Activated CD8-positive, alpha-beta T cell treated with anti-CD3 and anti-CD28 coated beads for 36 hours (primary cell): ENCODE data around the gene SPATS2L. TPM values are rescaled to one million over a fixed set of nuclear protein-coding genes. Genes with fewer than 3 reads are reported as not detected.
A peak's percentile ranks its signal among the peaks of the same experiment; 100 is the strongest.

Experiments
- ATAC-seq: fragments of 200-7000 bp; cut with Tn5 transposase; one replicate; pipeline ENCODE4 v1.10.0; 2021; ENCODE audit warnings: mild to moderate bottlenecking, moderate library complexity
- CTCF ChIA-PET: fragments of 350-600 bp; sonication (Branson Sonifier 250); formaldehyde crosslinking; loops from one replicate; lab custom pipeline; 2021; ENCODE audit warnings: antibody characterized with exemption; lab: Charles Lee
- POLR2A ChIA-PET: fragments of 350-600 bp; sonication (Branson Sonifier 250); formaldehyde crosslinking; loops from one replicate; lab custom pipeline; 2021; ENCODE audit warnings: antibody characterized with exemption; lab: Charles Lee
- DNase-seq: peaks from one replicate; pipeline ENCODE4 v3.0.0-alpha.2; 2020
- H3K27ac Mint-ChIP-seq: one replicate; pipeline ENCODE4 v1.8.0; 2021; ENCODE audit warnings: mild to moderate bottlenecking, mixed read lengths
- H3K27me3 Mint-ChIP-seq: one replicate; pipeline ENCODE4 v1.8.0; 2021; ENCODE audit warnings: mixed read lengths
- H3K36me3 Mint-ChIP-seq: one replicate; pipeline ENCODE4 v1.8.0; 2021; ENCODE audit warnings: low read depth, mixed read lengths
- H3K4me1 Mint-ChIP-seq: one replicate; pipeline ENCODE4 v1.8.0; 2021; ENCODE audit warnings: low read depth, mixed read lengths
- H3K4me3 Mint-ChIP-seq: one replicate; pipeline ENCODE4 v1.8.0; 2021; ENCODE audit warnings: mild to moderate bottlenecking, moderate library complexity, mixed read lengths
- H3K9me3 Mint-ChIP-seq: one replicate; pipeline ENCODE4 v1.8.0; 2021; ENCODE audit warnings: mixed read lengths
- CTCF ChIP-seq: fragments of 200-600 bp; IDR thresholded peaks from one replicate; pipeline ENCODE4 v1.8.0; 2022; ENCODE audit warnings: antibody characterized with exemption, mild to moderate bottlenecking
- intact Hi-C: fragments of 100-400 bp; cut with micrococcal nuclease; formaldehyde crosslinking; loops from one replicate; pipeline ENCODE4 v1.10.0; 2022
- total RNA-seq, 2 experiments: library from RNA; stranded (reverse); gene quantifications; one replicate each; pipeline ENCODE4 v1.2.3, GENCODE V29; 2021

SPATS2L gene
- total RNA-seq, 2 experiments from 2014 or later: 5.7 to 9.0 TPM

- no peak overlapping the region for H3K27ac Mint-ChIP-seq
- H3K36me3 Mint-ChIP-seq: no peaks in the 10 kb centered on the region
- no peak for TF ChIP-seq CTCF
- ChIA-PET POLR2A (no interaction called here), CTCF (interaction anchor here (3.1 to 4.1 kb wide), 3 partner anchors 10 to 494 kb away, joined by 15 to 50 read pairs (median 16); no protein-coding TSS in a partner anchor)
- H3K4me1 Mint-ChIP-seq: peaks cover 22% of the 10 kb centered on the region
- H3K4me3 Mint-ChIP-seq: no peak overlapping the region
- ATAC-seq (no peak), DNase-seq (no peak)
- no peaks in the 10 kb centered on the region for H3K27me3 Mint-ChIP-seq
- intact Hi-C loops: no loop called here
- H3K9me3 Mint-ChIP-seq: no peaks in the 10 kb centered on the region
Measured at GRCh38 chr2:200472853-200473464, 166.5 kb downstream of the SPATS2L start.

- intact Hi-C loops: loop anchor here (5.0 kb wide), 1 partner anchor 493 kb away; no protein-coding TSS in a partner anchor
- no peak overlapping the region for H3K27ac Mint-ChIP-seq
- H3K27me3 Mint-ChIP-seq: no peaks in the 10 kb centered on the region
- no peak for ATAC-seq
- H3K4me1 Mint-ChIP-seq: peaks cover 6% of the 10 kb centered on the region
- TF ChIP-seq CTCF: no peak
- no peak for DNase-seq
- no peak overlapping the region for H3K4me3 Mint-ChIP-seq
- no peaks in the 10 kb centered on the region for H3K36me3 Mint-ChIP-seq
- no peaks in the 10 kb centered on the region for H3K9me3 Mint-ChIP-seq
- ChIA-PET CTCF (interaction anchor here (1.3 to 3.0 kb wide), 3 partner anchors 9 to 496 kb away, joined by 3 to 14 read pairs (median 5); no protein-coding TSS in a partner anchor), POLR2A (no interaction called here)
Measured at GRCh38 chr2:200475795-200476194, 169.3 kb downstream of the SPATS2L start.

GRCh38 chr2:200476836-200477235 is 170.3 kb downstream of the SPATS2L start:
- DNase-seq: no peak
- H3K4me3 Mint-ChIP-seq: no peak overlapping the region
- H3K4me1 Mint-ChIP-seq: no peaks in the 10 kb centered on the region
- intact Hi-C loops: loop anchor here (5.0 kb wide), 1 partner anchor 495 kb away; no protein-coding TSS in a partner anchor
- ChIA-PET CTCF (interaction anchor here (1.0 to 3.0 kb wide), 4 partner anchors 10 to 497 kb away, joined by 3 to 14 read pairs (median 4); no protein-coding TSS in a partner anchor), POLR2A (no interaction called here)
- no peaks in the 10 kb centered on the region for H3K27me3 Mint-ChIP-seq
- TF ChIP-seq CTCF: no peak
- H3K36me3 Mint-ChIP-seq: no peaks in the 10 kb centered on the region
- no peak for ATAC-seq
- H3K27ac Mint-ChIP-seq: no peak overlapping the region
- no peaks in the 10 kb centered on the region for H3K9me3 Mint-ChIP-seq

GRCh38 chr2:200477667-200478131 is 171.2 kb downstream of the SPATS2L start:
- H3K27ac Mint-ChIP-seq: no peak overlapping the region
- ChIA-PET CTCF (interaction anchor here (1.0 to 3.1 kb wide), 4 partner anchors 110 to 498 kb away, joined by 3 to 14 read pairs (median 6); no protein-coding TSS in a partner anchor), POLR2A (no interaction called here)
- TF ChIP-seq CTCF: no peak
- H3K27me3 Mint-ChIP-seq: no peaks in the 10 kb centered on the region
- no peaks in the 10 kb centered on the region for H3K36me3 Mint-ChIP-seq
- intact Hi-C loops: loop anchor here (5.0 kb wide), 1 partner anchor 495 kb away; no protein-coding TSS in a partner anchor
- no peak for DNase-seq
- no peaks in the 10 kb centered on the region for H3K4me1 Mint-ChIP-seq
- no peak for ATAC-seq
- H3K9me3 Mint-ChIP-seq: no peaks in the 10 kb centered on the region
- H3K4me3 Mint-ChIP-seq: no peak overlapping the region

- no peaks in the 10 kb centered on the region for H3K36me3 Mint-ChIP-seq
Measured at GRCh38 chr2:200479692-200480265, 173.3 kb downstream of the SPATS2L start.

More at GRCh38 chr2:200479692-200480265, 173.3 kb downstream of the SPATS2L start:
- Mint-ChIP-seq H3K27ac (peak overlapping the region; percentile 16), H3K4me1 (no peaks in the 10 kb centered on the region), H3K4me3 (no peak overlapping the region), H3K9me3 (no peaks in the 10 kb centered on the region), H3K27me3 (no peaks in the 10 kb centered on the region)
- intact Hi-C loops: loop anchor here (5.0 kb wide), 1 partner anchor 497 kb away; no protein-coding TSS in a partner anchor
- DNase-seq (no peak), ATAC-seq (no peak)
- POLR2A ChIA-PET: interaction anchor here (0.6 to 1.1 kb wide), 2 partner anchors 12 to 25 kb away, joined by 3 to 4 read pairs; no protein-coding TSS in a partner anchor
- TF ChIP-seq CTCF: no peak
- CTCF ChIA-PET: interaction anchor here (0.6 to 3.1 kb wide), 10 partner anchors 8 to 506 kb away, joined by 3 to 8 read pairs (median 4); no protein-coding TSS in a partner anchor
